HG03280 (cell line): ENCODE measurements around the gene TRIM17.
"Not testable (repeated sequence)": the region's sequence is repeated elsewhere in the genome, so short reads cannot be mapped to it uniquely, and the experiment has no call there.

Source experiments
- ATAC-seq: cut with Tn5 transposase; IDR thresholded peaks from one replicate; pipeline ENCODE4 v1.9.1; 2021; ENCODE audit warnings: mild to moderate bottlenecking, moderate library complexity; ENCODE audit not compliant: unreplicated experiment

The TRIM17 gene

DNA sequence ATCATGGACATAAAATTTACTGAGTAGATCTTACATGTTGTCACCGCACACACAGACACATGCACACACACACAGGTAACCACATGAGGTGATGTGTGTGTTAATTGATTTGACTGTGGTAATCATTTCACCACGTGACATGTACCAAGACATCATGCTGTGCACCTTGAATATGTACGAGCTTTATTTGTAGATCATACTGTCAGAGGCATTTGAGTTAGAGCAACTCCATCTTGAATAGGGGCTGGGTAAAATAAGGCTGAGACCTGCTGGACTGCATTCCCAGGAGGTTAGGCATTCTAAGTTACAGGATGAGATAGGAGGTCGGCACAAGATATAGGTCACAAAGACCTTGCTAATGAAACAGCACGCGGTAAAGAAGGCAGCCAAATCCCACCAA lies 31.7 kb upstream of the TRIM17 start:
- no peak for ATAC-seq

GRCh38 chr1:228446852-228447251 lies 30.2 kb upstream of the TRIM17 start:
- no peak for ATAC-seq

DNA sequence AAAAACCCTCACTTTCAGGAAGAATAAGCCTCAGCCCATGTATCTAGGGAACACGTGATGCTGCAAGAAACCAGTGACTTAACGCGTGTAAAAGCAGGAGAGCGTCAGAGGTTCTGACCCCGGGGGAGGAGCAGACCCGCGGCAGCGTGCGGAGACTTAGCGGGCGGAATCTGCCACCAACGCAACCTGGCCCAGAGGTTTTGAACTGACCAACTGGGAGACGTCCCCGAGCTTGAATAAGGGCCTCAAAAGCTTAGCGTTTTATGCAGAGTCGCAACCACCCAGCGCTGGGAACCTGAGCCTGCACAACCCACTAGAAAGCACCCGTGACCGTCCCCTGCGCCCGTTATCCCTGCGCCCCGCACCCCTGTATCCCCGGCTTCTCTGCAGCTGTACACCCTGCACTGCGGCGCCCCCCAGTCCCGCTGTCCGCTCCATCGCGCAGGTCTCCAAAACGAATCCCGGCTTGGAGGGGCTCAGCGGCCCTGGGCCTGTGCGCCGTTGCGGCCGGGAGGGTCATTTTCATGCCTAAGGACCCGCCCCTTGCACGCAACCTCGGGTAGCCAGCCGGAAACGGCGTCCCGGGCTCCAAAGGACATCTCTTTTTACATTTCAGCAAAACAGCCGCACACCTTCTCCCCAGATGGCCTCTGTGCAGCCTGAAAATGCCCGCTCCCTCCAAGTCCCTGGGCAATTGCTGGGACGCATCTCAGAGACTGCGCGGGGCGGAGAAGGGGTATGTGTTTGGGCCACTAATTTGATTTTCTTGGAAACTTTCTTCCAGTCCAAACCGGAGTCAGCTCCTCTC lies 29.4 kb upstream of the TRIM17 start:
- ATAC-seq = peak; percentile 79

- no peak for ATAC-seq
Measured at GRCh38 chr1:228445490-228445842, 28.8 kb upstream of the TRIM17 start.

DNA sequence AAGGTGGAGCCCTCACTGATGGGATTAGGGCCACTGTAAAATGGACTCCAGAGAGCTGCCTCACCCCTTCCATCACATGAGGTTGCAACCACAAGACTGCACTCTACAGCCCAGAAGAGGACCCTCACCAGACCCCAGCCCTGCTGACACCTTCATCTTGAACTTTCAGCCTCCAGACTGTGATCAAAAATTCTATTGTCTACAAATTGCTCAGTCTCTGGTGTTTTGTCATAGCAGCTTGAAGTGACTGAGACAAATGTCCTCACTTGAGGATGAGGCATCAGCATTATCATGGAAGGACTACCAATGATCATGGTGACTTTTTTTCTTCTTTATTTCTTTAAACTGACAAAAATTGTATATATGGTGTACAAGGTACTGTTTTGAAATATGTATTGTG lies 26.7 kb upstream of the TRIM17 start:
- no peak for ATAC-seq

DNA sequence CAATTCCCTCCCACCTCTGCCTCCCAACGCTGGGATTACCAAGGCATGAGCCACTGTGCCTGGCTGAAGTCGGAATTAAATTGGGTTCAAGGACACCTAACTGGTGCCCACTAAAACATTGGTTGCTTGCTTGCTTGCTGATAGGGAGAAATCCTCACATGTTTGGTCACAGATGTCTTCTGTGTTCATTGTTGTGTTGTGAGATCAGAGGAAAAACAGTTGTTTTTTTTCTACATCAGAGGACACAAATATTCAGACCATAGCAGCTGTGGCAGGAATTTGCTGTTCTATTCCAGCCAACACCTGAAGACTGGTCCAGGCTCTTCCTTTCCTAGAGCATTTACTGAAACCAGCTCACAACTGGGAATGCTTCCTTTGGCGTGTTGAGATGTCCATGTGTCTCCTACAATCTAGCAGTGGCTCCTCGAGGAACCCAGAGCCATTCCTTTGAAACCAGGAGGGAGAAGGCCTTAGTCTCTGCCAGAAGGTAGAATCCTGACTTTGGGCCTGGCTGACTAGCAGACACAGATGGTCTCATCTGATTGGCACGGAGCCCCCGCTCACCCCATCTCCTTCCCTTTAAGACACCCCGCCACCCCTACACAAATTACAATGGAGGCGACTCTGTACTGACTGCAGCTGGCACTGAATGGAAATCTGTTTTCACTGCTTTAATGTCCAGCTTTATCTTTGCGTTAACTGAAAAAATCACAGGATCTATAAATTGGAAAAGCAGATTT lies 24.3 kb upstream of the TRIM17 start:
- ATAC-seq = no peak

GRCh38 chr1:228438266-228438665 lies 21.6 kb upstream of the TRIM17 start:
- ATAC-seq = no peak

GRCh38 chr1:228437424-228437962 lies 20.8 kb upstream of the TRIM17 start:
- ATAC-seq = no peak

- no peak for ATAC-seq
Measured at GRCh38 chr1:228434689-228435088, 18.0 kb upstream of the TRIM17 start.

- ATAC-seq = not testable (repeated sequence)
Measured at GRCh38 chr1:228433337-228434053, 16.8 kb upstream of the TRIM17 start.

GRCh38 chr1:228430243-228430642 lies 13.6 kb upstream of the TRIM17 start:
- ATAC-seq = no peak

DNA sequence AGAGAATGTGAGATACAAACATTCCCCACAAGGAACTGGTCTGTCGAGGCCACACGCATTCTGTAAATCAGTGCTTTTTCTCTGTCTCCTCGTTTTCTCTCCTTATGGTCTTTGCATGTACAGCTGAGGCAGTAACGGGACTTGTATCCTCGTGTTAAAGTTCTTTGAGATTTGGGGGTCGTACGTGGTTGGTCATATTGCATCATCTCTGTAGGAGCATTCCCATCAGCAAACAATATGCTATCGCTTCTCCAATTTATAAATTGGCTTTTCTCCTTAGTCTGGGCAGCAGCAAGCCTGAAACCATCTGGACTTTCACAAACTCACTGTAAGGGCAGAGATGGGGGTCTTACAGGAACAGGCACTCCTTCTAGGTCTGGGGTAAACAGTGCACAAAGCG lies 13.0 kb upstream of the TRIM17 start:
- ATAC-seq = no peak

GRCh38 chr1:228429007-228429406 lies 12.3 kb upstream of the TRIM17 start:
- ATAC-seq = no peak

DNA sequence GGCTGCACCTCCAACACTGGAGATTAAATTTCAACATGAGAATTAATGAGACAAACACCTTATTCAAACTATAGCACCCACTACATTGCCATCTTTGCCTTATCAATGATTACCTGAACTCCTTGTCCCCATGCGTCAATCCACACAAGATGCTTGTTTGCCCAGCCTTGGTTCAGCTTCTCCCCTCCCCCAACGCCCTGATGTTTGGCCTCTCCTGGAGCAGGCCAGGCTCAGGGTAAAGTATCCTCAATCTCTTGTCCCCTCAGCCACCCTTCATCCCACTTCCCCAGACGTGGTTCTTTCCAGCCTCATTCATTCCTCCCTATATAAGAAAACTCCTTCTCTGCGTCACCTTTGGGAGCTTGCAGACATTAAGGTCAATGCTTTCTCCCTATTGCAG lies 11.8 kb upstream of the TRIM17 start:
- no peak for ATAC-seq

GRCh38 chr1:228426518-228427175 lies 10.0 kb upstream of the TRIM17 start:
- ATAC-seq = no peak

- ATAC-seq = no peak
Measured at GRCh38 chr1:228424685-228425660, 8.3 kb upstream of the TRIM17 start.

GRCh38 chr1:228423404-228424053 lies 6.9 kb upstream of the TRIM17 start:
- ATAC-seq = no peak

DNA sequence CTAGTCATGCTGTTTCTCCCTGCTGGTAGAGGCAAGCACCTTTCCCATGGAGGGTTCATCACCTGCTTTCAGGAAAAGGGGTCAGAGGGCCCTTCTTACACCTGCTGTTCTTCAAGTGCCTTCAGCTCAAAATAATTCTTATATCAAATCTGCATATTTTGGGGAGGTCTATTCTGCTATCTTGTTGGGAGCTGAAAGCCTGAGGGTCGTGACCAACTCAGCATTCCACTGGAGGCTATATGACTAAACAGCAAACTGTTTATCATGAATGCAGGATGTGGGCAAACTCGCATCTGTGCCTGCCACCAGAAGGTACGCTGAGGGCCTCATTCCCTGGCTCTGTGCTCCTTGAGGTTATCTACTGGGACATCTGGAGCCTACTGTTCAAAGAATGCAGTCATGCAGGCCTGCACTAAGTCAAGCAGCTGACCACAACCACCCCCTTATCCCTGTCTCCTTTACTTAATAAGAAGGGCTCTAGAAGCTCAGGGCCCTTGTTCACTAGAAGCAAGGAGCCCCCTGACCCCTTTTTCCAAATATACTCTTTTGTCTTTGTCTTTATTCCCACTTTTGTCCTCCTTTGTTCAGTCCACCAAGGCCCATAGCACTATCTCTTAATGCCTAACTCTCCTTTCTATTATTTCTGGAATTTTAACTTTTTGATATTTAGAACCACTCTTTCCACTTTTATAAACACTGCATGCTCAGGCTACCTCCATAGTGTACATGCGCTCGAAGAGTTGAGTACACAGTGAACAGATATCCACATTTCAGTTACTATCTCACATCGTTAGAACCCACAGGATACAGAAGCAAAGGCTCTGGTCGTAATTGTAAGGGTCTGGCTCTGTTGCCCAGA lies 4.5 kb upstream of the TRIM17 start:
- no peak for ATAC-seq
